ENCODE data around the gene PDE2A.
"Not testable (repeated sequence)": the region's sequence is repeated elsewhere in the genome, so short reads cannot be mapped to it uniquely, and the experiment has no call there.

The PDE2A gene

DNA sequence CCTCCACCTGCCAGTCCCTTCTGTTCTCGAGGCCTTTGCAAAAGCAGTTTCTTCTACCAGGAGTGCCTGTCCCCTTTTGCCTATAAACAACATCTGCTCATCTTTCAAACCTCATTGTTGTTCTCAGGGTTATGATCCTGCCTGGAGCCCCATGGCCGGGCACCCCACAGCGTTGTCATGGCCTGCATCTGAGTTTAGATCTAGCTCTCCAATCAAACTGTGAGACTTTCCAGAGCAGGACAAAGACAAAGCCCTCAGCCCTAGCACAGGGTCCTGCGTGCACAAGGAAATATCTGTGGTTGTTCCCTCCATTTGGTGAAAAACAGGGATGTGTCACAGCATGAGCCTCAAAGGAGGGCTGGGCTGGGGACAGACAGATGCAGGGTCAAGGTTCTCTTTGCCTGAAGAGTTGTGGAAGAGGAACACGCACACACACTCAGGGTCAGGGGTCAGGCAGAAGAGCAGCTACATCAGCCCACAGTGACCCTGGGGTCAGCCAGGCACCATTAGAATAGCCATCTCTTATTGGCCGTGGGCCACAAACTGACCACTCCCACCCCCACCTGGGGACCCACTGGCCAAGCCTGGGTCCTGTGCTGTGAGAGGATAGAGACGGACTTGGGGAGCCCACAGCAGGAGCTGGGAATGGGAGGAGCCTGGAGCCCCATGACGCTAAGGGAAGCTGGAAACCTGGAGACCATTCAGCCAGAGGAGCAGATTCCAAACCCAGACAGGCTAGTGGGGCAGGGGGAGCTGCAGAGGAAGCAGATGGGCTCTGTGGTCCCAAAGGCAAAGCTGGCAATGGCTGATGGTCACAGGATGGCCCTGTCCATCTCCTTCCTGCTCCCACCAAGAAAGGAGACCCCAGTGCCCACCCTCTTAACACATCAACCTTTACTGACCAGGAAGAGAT, 99.4 kb downstream of the PDE2A start:
- DNase-seq, result no peak

DNA sequence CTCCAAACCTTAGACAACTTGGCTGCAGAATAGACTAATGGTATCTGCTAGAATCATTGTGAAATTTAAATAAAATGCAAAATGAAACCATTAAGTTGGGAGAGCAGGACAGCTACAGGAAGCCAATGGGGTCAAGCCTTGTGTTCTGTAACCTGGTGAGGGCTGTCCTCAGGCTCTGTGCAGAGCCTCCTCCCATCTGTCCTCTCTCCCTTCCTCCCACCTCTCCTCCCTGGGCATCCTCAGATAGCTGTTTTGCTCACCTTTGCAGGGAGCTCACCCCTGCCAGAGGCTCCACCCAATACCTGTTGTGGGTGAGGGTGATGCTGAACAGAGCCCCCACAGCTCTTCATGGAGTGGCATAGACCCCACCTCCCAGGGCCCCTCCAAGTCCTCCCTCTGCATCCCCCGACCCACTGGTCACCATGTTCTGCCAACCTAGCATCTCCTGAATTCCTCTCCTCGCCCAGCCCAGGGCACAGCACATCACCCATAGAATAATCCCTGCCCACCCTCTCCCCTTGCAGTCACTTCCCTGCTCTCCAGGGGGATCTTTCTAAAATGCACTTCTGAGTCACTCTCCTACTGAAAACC, 100.3 kb downstream of the PDE2A start:
- DNase-seq, result peak in 1 of 4 experiments; percentile 18

DNA sequence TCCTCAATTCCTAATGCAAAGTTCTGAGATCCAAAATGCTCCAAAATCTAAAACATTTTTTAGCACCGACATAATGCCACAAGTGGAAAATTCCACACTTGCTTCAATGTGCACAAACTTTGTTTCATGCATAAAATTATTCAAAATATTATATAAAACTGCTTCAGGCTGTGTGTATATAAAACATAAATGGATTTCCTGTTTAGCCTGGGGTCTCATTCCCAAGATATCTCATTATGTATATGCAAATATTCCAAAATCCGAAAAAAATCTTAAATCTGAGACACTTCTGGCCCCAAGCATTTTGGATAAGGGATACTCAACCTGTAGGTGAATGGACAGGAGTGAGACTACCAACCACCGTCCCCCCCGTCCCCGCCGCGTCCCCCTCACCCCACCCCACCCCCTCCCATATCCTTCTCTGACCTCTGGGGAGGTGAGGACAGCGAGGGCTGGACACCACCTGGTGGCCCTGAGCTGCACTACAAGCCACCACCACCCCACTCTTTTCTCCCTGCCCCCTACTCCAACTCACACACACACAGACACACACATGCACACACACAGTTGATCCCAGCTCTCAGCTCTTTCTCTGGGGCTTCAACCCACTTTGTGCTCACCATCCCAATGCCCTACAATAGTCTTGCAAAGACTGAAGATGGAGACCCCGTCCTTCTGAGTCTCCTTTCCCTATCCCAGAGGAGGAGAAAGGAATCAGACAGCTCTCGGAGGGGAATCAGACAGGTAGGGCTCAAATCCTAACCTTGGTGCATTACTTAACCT, 101.0 kb downstream of the PDE2A start:
- peak; percentile 46 to 74 (median 56) for DNase-seq

DNA sequence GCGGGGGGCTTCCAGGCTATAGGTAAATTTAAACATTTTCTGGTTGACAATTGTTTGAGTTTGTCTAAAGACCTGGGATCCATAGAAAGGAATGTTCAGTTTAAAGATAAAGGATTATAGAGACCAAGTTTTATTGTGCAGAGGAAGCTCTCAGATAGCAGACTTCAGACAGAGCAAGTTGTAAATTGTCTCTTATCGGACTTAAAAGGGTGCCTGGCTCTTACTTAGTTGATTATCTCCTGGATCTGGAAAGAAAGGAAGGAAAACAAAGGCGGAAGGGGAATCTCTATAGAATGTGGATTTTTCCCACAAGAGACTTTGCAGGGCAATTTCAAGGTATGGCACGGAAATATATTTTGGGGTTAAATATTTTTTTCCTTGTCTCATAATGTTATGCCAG, 101.7 kb downstream of the PDE2A start:
- not testable (repeated sequence) for DNase-seq

DNA sequence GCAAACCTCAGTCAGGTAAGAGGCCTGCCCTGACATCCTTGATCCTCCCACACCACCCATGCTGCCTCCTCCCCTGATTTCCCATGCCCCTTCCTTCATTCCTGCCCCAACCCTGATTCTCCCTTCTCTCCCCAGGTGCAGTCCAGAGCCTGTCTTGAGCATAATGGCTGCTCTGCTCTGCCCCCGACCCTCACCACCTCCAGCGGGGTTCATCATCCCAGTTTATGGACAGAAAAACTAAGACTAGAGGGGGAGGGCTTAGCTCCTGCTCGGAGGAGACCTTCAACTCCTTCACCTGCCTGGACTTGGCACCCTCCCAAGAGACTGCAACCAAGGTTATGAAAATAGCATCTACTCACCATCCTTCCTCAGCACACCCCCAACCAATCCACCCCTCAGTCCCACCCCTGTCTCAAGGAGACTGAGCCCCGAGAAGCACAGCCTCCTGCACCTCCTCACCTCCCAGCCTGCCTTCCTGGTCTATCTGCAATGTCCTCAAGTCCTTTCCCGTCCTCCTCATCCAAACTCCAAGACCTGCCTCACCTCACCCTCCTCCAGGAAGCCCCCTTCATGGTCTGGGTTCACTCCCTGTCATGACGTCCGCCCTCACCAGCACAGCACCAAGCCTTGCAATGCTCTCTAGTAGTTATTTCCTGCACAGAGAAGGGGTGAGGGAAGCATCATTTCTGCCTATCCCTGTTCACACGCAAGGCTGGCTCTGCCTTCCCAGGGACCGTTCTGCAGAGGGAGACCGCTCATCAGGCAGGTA, 103.1 kb downstream of the PDE2A start:
- no peak for DNase-seq

DNA sequence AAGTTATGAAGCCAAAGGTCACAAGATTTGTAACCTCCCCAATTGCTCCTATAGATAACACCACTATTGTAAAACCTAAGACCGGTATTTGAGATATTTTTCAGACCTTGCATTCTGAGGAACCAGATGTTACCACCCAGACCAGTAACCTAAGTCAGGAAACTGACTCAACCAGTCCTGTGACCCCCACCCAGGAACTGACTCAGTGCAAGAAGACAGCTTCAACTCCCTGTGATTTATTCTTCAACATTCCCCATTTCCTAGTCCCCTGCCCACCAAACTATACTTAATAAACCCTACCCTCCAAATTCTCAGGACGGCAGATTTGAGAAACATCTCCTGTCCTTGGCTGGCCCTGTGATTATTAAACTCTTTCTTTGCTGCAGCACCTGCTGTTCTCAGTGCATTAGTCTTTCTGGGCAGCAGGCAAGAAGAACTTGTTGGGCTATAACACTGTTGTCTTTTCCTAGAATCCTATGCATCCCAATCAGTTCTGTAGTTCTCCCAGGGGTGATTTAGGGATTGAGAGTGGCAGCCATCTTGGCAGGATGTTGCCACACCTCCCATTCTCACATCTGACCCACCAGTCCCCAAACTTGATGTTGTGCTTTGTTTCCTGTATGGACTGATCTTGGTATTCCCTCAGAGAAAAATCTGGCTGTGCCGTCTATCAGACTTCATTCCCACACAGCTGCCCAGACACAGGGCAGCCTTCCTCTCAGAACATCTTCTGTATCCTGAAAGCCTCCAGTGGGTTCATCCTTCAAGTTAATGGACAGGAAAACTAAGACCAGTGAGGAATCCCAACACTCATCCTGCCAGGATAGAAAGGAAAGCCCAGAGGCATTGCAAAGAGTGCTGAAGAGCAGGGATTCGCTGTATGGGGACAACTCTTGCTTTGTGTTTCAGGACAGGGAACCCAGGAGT, 104.0 kb downstream of the PDE2A start:
- DNase-seq, result peak; percentile 79 to 92 (median 85)

DNA sequence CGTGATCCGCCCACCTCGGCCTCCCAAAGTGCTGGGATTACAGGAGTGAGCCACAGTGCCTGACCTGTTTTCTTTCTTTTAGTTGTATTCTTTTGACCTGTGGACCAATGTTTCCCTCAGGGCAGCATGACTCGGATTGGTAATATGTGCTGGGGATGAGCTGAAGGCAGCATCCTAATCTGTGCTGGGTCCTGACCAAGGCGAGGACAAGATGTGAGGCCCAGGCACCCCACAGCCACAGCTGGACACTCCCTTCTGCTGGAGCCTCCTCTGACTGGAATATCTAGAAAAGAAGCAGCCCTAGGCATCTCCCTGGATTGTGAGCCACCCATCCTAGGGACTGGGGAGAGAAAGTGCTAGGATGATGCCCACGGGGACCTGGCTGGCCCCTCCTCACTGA, 105.4 kb downstream of the PDE2A start:
- no peak for DNase-seq

DNA sequence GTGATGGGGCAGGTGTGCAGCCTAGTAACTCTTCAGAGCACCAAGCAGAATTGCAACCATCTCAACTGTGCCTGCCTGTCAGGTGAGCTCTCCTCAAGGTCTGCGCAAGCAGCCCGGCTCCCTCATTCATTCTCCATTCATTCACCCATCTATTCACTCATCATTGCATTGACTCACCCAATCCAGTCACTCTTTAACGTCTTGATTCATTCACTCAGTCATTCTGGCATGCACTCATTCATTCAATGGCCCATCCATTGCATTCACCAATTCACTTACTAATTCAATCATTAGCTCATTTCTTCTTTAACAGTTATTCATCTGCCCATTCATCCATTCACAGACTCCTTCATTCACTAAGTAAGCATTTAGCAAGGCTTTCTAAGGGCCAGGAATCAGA, 111.8 kb downstream of the PDE2A start:
- no peak for DNase-seq

DNA sequence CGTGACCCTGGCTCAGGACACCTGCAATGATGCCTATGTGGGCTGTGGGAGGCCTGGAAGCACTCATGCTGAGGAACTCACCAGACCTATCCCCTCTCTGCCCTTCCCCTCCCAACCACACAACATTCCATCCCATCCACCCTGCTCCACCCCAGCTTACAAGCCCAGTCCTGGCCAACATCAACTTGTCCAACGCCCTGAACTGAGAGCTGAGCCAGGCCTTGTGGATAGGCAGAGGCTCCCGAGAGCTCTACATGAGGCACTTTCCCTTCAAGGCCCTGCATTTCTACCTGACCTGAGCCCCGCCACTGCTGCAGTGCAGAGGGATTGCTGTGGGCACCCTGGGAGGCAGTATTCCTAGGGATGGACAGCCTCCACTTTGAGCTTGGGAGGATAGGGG, 112.4 kb downstream of the PDE2A start:
- no peak for DNase-seq

DNA sequence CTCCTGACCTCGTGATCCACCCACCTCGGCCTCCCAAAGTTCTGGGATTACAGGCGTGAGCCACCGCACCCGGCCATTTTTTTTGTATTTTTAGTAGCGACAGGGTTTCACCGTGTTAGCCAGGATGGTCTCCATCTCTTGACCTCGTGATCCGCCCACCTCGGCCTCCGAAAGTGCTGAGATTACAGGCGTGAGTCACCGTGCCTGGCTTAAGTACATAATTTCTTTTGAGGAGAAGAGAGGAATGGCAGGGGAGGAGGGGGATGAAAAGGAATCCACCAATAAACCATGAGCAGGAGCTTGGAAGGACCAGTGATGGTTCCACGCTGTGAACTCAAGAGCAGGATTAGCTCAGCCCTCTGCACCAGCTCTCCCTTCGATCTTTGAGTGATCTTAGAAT, 113.4 kb downstream of the PDE2A start:
- not testable (repeated sequence) for DNase-seq

DNA sequence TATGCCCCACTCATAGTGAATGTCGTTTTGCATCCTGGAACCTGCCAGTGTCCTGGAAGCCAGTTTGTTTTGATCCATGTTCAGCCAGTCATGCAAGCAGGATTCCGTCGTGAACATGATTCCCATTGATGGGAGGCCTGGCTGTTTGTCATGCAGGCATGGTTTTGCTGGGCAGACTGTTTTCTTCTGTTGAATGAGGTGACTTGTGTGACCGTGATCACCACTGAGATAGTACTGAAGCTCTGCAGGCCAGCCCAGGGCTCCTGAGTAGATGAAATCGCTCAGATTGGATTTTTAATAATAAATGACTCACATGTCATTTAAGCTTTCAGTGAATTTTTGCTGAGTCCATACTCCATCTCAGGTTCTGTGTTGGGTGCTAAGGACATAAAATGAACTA, 117.8 kb downstream of the PDE2A start:
- DNase-seq, result no peak

DNA sequence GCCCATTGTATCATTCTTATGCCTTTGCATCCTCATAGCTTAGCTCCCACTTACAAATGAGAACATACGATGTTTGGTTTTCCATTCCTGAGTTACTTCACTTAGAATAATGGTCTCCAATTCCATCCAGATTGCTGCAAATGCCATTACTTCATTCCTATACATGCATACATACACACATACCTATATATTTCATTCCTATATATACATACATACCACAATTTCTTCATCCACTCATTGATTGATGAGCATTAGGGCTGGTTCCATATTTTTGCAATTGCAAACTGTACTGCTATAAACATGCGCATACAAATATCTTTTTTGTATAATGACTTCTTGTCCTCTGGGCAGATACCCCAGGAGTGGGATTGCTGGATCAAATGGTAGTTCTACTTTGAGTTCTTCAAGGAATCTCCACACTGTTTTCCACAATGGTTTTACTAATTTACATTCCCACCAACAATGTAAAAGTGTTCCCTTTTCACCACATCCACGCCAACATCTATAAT, 119.2 kb downstream of the PDE2A start:
- not testable (repeated sequence) for DNase-seq

DNA sequence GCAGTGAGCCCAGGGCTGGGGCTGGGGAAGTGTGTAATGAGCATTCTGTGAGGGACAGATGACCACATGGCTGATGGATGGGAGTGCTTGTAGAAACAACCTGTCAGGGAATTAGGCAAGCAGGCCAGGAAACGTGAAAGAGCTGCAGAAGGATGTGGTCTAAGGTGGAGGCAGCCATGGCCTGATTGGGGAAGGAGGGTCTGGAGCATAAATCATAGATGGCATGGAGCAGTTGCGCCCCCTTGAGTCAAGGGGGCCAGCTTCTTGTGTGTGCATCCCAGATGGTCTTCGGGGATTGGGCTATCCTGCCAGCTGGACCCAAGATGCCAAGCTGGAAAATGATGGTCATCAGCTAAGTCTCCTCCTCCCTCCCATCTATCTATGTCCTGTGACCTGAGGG, 120.5 kb downstream of the PDE2A start:
- peak; percentile 47 to 53 (median 48) for DNase-seq

DNA sequence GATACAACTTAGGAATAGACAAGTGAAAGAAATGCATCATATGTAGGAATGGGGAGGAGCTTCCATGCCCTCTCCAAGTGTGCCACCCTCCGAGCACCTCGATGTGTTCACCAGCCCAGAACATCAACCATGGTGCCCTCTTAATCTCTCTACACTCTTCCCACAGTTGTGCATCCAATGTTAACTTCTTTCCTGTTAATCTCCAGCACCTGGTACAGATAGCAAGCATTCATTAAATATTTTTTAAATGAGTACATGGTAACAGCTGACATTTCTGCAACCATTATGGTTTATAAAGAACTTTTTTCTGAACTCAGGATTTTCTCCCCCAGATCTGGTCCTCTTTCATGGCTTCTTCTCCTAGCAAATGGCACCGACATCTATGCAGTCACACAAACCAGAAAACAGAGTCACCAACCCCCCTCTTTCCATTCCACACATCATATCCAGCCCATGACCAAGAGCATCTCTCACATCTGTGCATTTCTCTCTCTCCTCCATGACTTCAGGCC, 121.8 kb downstream of the PDE2A start:
- DNase-seq, result no peak

DNA sequence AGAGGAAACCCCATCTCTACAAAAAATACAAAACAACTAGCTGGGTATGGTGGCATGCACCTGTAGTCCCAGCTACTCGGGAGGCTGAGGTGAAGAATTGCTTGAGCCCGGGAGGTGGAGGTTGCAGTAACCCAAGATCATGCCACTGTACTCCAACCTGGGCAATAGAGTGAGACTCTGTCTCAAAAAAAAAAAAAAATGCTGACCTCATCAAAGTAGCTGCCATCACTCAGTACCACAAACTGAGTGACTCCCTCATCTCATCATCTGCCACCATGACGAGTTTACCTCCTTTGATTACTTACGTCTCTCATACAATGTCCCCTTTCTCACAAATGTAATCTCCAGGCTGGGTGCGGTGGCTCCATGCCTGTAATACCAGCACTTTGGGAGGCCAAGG, 122.7 kb downstream of the PDE2A start:
- no peak for DNase-seq

DNA sequence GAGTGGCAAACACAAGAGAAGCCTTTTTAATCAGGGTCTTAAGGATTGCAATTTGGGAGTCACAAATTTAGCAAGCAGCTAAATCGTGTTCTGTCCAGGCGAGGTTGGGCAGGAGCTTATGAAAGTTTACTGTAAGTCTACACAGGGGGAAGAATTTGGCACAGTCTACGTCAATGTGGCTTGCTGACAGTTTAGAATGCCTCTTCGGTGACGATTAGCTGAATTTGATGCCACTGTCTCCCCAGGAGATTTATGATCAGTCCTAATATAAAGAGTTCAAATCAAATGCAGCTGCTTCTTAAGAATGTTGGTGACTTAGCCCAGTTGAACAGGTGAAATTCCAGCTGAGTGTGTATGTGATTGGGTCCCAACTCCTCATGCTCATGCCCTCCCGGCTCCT, 125.8 kb downstream of the PDE2A start:
- no peak for DNase-seq

DNA sequence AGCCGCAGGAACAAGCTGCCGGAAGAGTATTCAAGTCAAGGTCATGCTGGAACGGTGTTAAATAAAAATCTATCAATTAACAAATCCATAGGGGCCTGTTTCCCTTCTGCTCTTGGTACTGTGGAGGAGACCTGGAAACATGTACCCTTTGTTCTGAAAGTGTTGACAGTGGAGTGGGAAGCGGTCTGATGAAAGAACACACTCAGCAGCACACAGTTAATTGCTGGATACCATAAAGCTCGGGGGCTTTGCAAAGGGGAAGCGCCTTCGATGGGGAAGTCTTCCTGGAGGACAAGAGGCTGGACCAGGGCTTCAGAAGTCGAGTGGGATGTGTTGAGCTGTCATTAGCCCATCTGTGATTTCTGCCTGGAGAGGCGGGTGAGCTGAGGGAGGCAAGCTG, 127.4 kb downstream of the PDE2A start:
- DNase-seq, result no peak

DNA sequence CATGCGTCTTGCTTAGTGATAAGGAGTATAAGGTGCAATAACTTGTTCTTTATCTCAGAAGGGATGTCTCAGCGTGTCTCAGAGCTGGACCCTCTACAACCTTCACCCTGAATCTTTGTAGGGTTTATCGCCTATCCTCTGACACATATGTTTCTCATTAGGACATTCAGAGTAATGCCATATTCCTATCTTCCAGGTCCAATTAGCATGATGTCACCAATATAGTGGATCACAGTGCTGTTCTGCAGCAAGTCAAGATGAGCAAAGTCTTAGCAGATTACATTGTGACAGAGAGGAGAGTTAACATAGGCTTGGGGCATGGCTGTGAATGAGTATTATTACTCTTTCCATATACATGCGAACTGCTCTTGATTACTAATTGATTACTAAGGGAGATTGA, 129.6 kb downstream of the PDE2A start:
- no peak for DNase-seq

DNA sequence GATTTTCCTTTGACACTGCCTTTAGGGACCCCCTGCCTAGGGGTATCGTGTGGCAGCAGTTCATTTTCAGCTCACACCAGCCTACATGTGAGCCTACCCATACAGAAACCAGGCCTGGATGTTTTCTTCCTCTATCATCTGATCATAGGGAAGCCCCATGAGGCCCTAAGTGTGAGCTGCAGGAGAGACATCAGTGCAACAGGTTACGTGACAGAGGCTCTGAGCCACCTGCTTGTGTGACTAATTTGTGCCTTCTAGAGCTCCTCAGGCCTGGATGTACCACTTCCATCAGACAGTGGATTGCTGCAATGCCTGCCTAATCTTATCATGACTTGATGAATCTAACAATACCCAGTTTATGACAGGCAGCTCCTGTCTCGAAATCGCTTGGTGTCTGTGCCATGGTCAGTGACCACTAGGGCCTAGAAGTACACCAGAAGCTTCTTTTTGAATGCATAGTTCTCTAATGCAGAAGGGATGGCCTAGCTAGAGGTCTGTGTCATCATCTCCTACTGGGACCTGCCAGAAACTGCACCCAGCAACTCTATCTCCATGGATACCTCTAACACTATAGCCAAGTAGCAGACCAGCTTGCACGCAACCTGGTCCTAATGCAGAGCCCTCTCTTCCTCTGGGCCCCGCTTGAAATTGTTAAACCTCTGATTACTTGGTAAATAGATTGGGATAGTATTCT, 130.2 kb downstream of the PDE2A start:
- no peak for DNase-seq

DNA sequence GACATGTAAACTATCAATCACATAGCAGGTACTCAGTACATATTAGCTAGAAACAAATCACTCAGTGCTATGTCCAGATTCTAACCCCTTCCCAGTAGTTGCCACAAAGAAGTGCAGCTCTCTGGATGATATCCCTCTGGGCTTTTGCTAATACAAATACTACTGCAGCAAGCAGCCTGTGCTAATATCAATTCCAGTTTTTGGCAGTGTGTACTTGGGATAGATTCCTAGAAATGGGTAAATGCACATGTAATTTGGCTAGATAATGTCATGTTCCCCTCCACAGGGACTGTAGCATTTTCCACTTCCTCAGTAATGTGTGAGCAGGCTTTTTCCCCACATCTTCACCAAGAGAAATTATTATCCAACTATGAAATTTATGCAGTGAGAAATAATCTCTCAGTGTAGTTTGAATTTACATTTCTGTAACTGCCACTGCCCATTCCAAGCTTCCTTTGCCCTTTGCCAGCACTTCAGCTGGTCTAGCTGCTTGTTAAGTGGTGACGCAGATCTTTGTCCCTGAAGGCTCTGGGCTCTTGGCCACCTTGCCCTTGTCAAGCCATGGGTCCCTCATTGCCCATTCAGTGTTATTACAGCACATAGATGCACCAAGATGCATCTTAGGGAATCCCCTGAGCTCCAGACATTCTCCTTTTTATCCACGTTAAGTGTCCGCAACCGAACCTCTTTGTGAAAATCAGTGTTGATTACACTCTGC, 132.8 kb downstream of the PDE2A start:
- DNase-seq, result no peak
